HepG2 (cell line): ENCODE data around the gene DMXL2. TPM values are rescaled to one million over a fixed set of nuclear protein-coding genes. Genes with fewer than 3 reads are reported as not detected.

Experiments
- ATAC-seq: fragments of 200-7000 bp; cut with Tn5 transposase; 3 replicates; pipeline ENCODE4 v1.9.1; 2020; ENCODE audit warnings: mild to moderate bottlenecking, moderate library complexity
- BruUV-seq: library from RNA; stranded (reverse); fragments of 400-500 nt; replicated peaks from 2 replicates; lab custom pipeline; 2021; lab: Mats Ljungman, UMichigan
- CTCF ChIA-PET: fragments of 300-600 bp; formaldehyde crosslinking; extraction: SDS; loops from one replicate; lab custom pipeline; 2021; ENCODE audit warnings: low total read pairs, inconsistent platforms, low intra/inter-chr PET ratio; lab: Yijun Ruan, JAX
- POLR2A ChIA-PET: fragments of 350-600 bp; sonication (Branson Sonifier 250); formaldehyde crosslinking; loops from one replicate; lab custom pipeline; 2020; ENCODE audit warnings: antibody characterized with exemption, inconsistent platforms; lab: Yijun Ruan, JAX
- DNase-seq: peaks from one replicate; pipeline ENCODE4 v3.0.0-alpha.2; 2015; ENCODE audit warnings: low spot score
- FAIRE-seq: peaks from 3 replicates; lab custom pipeline; 2011; peaks lifted over from hg19 to GRCh38; lab: Jason Lieb, UNC
- H2AFZ ChIP-seq: one replicate; pipeline ENCODE4 v1.6.1; 2011; ENCODE audit warnings: low read length, inconsistent platforms
- H3K27ac ChIP-seq: fragments of 300-600 bp; 3 replicates; pipeline ENCODE4 v1.8.0; 2011; ENCODE audit warnings: mixed run types, mild to moderate bottlenecking, mixed read lengths, low read length, inconsistent platforms; ENCODE audit not compliant: insufficient read depth; ENCODE audit errors: extremely low read length
- H3K27me3 ChIP-seq, 2 experiments: fragments of 200-600 bp in 1 of 2; 2 replicates in 1 of 2; 3 replicates in 1 of 2; pipeline versions ENCODE4 v1.6.0 to v1.8.0; 2011; ENCODE audit warnings: low read length in 2 of 2, mild to moderate bottlenecking in 2 of 2, moderate library complexity in 2 of 2, inconsistent platforms in 1 of 2; ENCODE audit not compliant: insufficient read depth in 2 of 2, control insufficient read depth in 1 of 2
- H3K36me3 ChIP-seq, 2 experiments: fragments of 200-600 bp in 1 of 2; replicated peaks in 1 of 2; 2 replicates in 1 of 2; 3 replicates in 1 of 2; pipeline versions ENCODE4 v1.5.1 to v1.8.0; 2011; ENCODE audit warnings: low read length in 2 of 2, inconsistent platforms in 1 of 2; ENCODE audit not compliant: insufficient read depth in 2 of 2, control insufficient read depth in 1 of 2
- H3K4me1 ChIP-seq: 2 replicates; pipeline ENCODE4 v1.5.1; 2012; ENCODE audit warnings: low read length, inconsistent platforms; ENCODE audit not compliant: insufficient read depth
- H3K4me2 ChIP-seq: 2 replicates; pipeline ENCODE4 v1.6.0; 2011; ENCODE audit warnings: low read depth, low read length, inconsistent platforms
- H3K4me3 ChIP-seq, 3 experiments: fragments of 200-600 bp in 1 of 3; sonication (generic), shearing (Covaris generic) in 1 of 3; replicated peaks in 1 of 3; 2 replicates each; pipeline ENCODE4 v1.5.1; 2011 to 2016; ENCODE audit warnings: low read length in 3 of 3, inconsistent platforms in 2 of 3, low read depth in 2 of 3, mild to moderate bottlenecking in 2 of 3, control low read depth in 1 of 3, mixed read lengths in 1 of 3; ENCODE audit not compliant: insufficient read depth in 1 of 3
- H3K79me2 ChIP-seq: one replicate; pipeline ENCODE4 v1.6.1; 2011; ENCODE audit warnings: low read length, inconsistent platforms; ENCODE audit not compliant: insufficient read depth
- H3K9ac ChIP-seq: 2 replicates; pipeline ENCODE4 v1.6.0; 2011; ENCODE audit warnings: mild to moderate bottlenecking, low read depth, low read length, inconsistent platforms; ENCODE audit not compliant: insufficient read depth
- H3K9me3 ChIP-seq: 2 replicates; pipeline ENCODE4 v1.5.1; 2012; ENCODE audit warnings: mild to moderate bottlenecking, low read length
- H4K20me1 ChIP-seq: 2 replicates; pipeline ENCODE4 v1.6.0; 2011; ENCODE audit warnings: inconsistent platforms, mild to moderate bottlenecking, low read length, moderate library complexity; ENCODE audit not compliant: insufficient read depth
- SALL1 ChIP-seq: sonication (generic); formaldehyde crosslinking; IDR thresholded peaks from 2 replicates; pipeline ENCODE4 v1.8.0; 2022; ENCODE audit warnings: mild to moderate bottlenecking, missing genetic modification reagents
- SIX1 ChIP-seq: sonication (generic); formaldehyde crosslinking; IDR thresholded peaks from 2 replicates; pipeline ENCODE4 v1.4.0; 2020; ENCODE audit warnings: missing genetic modification reagents, borderline replicate concordance
- ZNF317 ChIP-seq: sonication (generic); formaldehyde crosslinking; IDR thresholded peaks from 2 replicates; pipeline ENCODE4 v1.5.0; 2020; ENCODE audit warnings: mild to moderate bottlenecking, missing genetic modification reagents
- ZNF543 ChIP-seq: sonication (generic); formaldehyde crosslinking; IDR thresholded peaks from 2 replicates; pipeline ENCODE4 v1.4.0; 2020; ENCODE audit warnings: mild to moderate bottlenecking, missing genetic modification reagents
- ZNF605 ChIP-seq: sonication (generic); formaldehyde crosslinking; IDR thresholded peaks from 2 replicates; pipeline ENCODE4 v1.8.0; 2022; ENCODE audit warnings: mild to moderate bottlenecking, missing genetic modification reagents
- WGBS: methylation state at CpG from one replicate; pipeline ENCODE4 v1.1.6; 2017; ENCODE audit warnings: low lambda C conversion rate; 5-methylcytosine and 5-hydroxymethylcytosine counted together
- in situ Hi-C: cut with HindIII; loops from 2 replicates; pipeline ENCODE4 v1.10.0; 2017; ENCODE audit warnings: low pct_unique_long_range_greater_than_20kb; ENCODE audit not compliant: extremely low pct_ligation_motif_present
- intact Hi-C: fragments of 100-400 bp; cut with micrococcal nuclease; formaldehyde crosslinking; loops from one replicate; pipeline ENCODE4 v1.10.0; 2022; ENCODE audit not compliant: unreplicated experiment
- polyA plus RNA-seq, 8 experiments: library from polyadenylated mRNA; depleted of rRNA in 3 of 8; stranded (reverse) in 7 of 8; unstranded in 1 of 8; fragments of >200 nt; fragmentation: Illumina TruSeq in 4 of 8; extraction: Trizol in 4 of 8; gene quantifications; 2 replicates each; pipeline versions ENCODE4 v1.2.1 to v1.2.3, GENCODE V29; 2011 to 2016; ENCODE audit warnings: low read depth in 4 of 8, missing spikeins in 1 of 8, mixed read lengths in 1 of 8; ENCODE audit not compliant: insufficient read depth in 1 of 8
- total RNA-seq, 5 experiments: library from RNA; depleted of rRNA; stranded (reverse); fragments of >200 nt; fragmentation: Illumina TruSeq; extraction: Trizol; gene quantifications; 2 replicates each; pipeline ENCODE4 v1.2.3, GENCODE V29; 2016; ENCODE audit warnings: low read depth in 1 of 5
- TF ChIP-seq, protein P1 (sequence below): sonication (generic); formaldehyde crosslinking; IDR thresholded peaks from 2 replicates; pipeline ENCODE4 v1.5.0; 2020; ENCODE audit warnings: missing genetic modification reagents

DMXL2 gene
- total and polyA plus RNA-seq, 2 of the 13 experiments (the other 11 are each of a cell fraction or from before 2014, with no cell fraction given) = 11.6 to 15.3 TPM

DNA sequence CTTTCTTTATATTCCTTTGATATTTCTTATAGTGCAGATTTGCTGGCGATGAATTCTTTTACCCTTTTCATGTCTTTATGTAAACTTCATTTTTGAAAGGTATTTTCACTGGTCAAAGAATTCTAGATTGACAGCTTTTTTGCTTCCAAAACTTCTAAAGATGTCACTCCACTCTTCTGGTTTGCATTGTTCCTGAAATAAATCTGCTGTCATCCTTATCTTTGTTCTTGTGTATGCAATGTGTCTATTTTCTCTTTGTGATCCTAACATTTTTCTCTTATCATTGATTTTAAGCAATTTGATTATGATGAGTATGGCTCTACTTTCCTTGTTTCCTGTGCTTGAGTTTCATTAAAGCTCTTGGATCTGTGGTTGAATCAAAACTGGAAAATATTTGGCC lies 177.8 kb downstream of the DMXL2 start:
- no TSS peak for BruUV-seq
- Histone ChIP-seq H3K79me2 (no peaks in the 10 kb centered on the region), H3K4me2 (no peak overlapping the region), H3K9me3 (no peaks in the 10 kb centered on the region), H4K20me1 (no peaks in the 10 kb centered on the region), H3K27ac (no peak overlapping the region), H3K4me3 (no peak overlapping the region), H3K9ac (no peak overlapping the region), H3K36me3 (peaks cover 0 to 4% of the 10 kb centered on the region in 2 experiments; a peak in 2 of 5 replicates), H3K4me1 (peaks cover 10% of the 10 kb centered on the region), H2AFZ (no peak overlapping the region), H3K27me3 (no peaks in the 10 kb centered on the region)
- in situ Hi-C loops (no loop called here), intact Hi-C loops (no loop called here)
- TF ChIP-seq ZNF317 (CRISPR knock-in tag) (peak; percentile 73; the same call in 1 of the 2 replicates), ZNF605 (CRISPR knock-in tag) (no peak)
- FAIRE-seq (no peak), DNase-seq (no peak), ATAC-seq (no peak)
- WGBS = 98% methylated on average over 1 of the region's 1 CpG
- ChIA-PET CTCF (no interaction called here), POLR2A (no interaction called here)

DNA sequence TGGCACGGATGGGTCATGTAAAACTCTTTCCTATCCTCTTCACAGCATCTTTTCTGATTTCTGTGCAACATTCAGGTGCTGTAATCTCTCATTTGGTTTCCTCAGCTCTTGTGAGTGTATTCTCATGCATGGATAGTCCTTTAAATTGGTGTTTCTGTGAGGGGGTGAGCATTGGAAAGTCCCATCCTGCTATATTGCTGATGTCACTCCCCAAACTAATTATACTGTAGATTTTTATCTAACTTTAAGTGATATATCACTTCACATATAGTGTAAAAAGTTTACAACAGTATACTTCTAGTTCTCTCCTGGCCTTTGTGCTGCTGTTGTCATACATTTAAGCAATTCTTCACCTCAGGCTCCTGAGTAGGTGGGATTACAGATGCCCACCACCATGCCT lies 178.5 kb downstream of the DMXL2 start:
- H3K36me3 ChIP-seq = 0 out of 5 replicates have a peak, but pooled peaks cover 0 to 4% of the 10 kb centered on the region in 2 experiments
- WGBS = 80% methylated on average over 1 of the region's 1 CpG
- no TSS peak for BruUV-seq
- intact Hi-C loops (no loop called here), in situ Hi-C loops (no loop called here)
- no peak for DNase-seq
- CTCF ChIA-PET = no interaction called here
- POLR2A ChIA-PET = no interaction called here
- H3K27ac ChIP-seq = no peak overlapping the region
- no peaks in the 10 kb centered on the region for H3K27me3 ChIP-seq
- no peak overlapping the region for H2AFZ ChIP-seq
- no peaks in the 10 kb centered on the region for H4K20me1 ChIP-seq
- ATAC-seq = no peak
- H3K4me1 ChIP-seq = peaks cover 15% of the 10 kb centered on the region
- no peak overlapping the region for H3K4me2 ChIP-seq
- H3K79me2 ChIP-seq = no peaks in the 10 kb centered on the region
- no peaks in the 10 kb centered on the region for H3K9me3 ChIP-seq
- no peak overlapping the region for H3K9ac ChIP-seq
- FAIRE-seq = no peak
- H3K4me3 ChIP-seq = no peak overlapping the region
- TF ChIP-seq ZNF543 (CRISPR knock-in tag) (no peak), SALL1 (CRISPR knock-in tag) (no peak), SIX1 (CRISPR knock-in tag) (no peak)
- TF ChIP-seq, protein P1, sequence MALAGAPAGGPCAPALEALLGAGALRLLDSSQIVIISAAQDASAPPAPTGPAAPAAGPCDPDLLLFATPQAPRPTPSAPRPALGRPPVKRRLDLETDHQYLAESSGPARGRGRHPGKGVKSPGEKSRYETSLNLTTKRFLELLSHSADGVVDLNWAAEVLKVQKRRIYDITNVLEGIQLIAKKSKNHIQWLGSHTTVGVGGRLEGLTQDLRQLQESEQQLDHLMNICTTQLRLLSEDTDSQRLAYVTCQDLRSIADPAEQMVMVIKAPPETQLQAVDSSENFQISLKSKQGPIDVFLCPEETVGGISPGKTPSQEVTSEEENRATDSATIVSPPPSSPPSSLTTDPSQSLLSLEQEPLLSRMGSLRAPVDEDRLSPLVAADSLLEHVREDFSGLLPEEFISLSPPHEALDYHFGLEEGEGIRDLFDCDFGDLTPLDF (CRISPR knock-in tag) = no peak
